HG03460 (cell line): ENCODE measurements around the gene S100A1.

Experiments used
- ATAC-seq: cut with Tn5 transposase; IDR thresholded peaks from one replicate; pipeline ENCODE4 v1.9.1; 2021; ENCODE audit not compliant: unreplicated experiment

S100A1 gene

GRCh38 chr1:153679337-153680119 is 51.3 kb downstream of the S100A1 start:
- ATAC-seq: no peak

GRCh38 chr1:153680120-153680403 is 51.8 kb downstream of the S100A1 start:
- ATAC-seq: no peak
